HAP-1 (cell line): ENCODE data around the gene ARMC6.
"Not testable (repeated sequence)": the region's sequence is repeated elsewhere in the genome, so short reads cannot be mapped to it uniquely, and the experiment has no call there.

Experiments used
- DNase-seq, 2 experiments: peaks; one replicate each; pipeline ENCODE4 v3.0.0-alpha.2; 2016 to 2020; ENCODE audit warnings: low spot score in 2 of 2
- H3K27me3 ChIP-seq: fragments of 250-450 bp; sonication (Bioruptor Pico); 2 replicates; pipeline ENCODE4 v1.5.1; 2020; ENCODE audit warnings: low read depth, mild to moderate bottlenecking, moderate library complexity
- H3K36me3 ChIP-seq: fragments of 250-450 bp; sonication (Bioruptor Pico); replicated peaks from 2 replicates; pipeline ENCODE4 v1.5.1; 2020; ENCODE audit warnings: mild to moderate bottlenecking
- H3K4me1 ChIP-seq: fragments of 250-450 bp; sonication (Bioruptor Pico); 2 replicates; pipeline ENCODE4 v1.5.1; 2020; ENCODE audit warnings: mild to moderate bottlenecking
- H3K4me3 ChIP-seq: fragments of 250-450 bp; sonication (Bioruptor Pico); 2 replicates; pipeline ENCODE4 v1.5.1; 2020; ENCODE audit warnings: mild to moderate bottlenecking, moderate library complexity
- H3K9me3 ChIP-seq: fragments of 250-450 bp; sonication (Bioruptor Pico); 2 replicates; pipeline ENCODE4 v1.5.1; 2020; ENCODE audit warnings: mild to moderate bottlenecking, moderate library complexity
- in situ Hi-C: fragments of 300-500 bp; cut with MboI; formaldehyde crosslinking; loops from 3 replicates; pipeline ENCODE4 v1.14.3; 2020; ENCODE audit warnings: low sequenced_read_pairs, inconsistent platforms, mixed read lengths

The ARMC6 gene

DNA sequence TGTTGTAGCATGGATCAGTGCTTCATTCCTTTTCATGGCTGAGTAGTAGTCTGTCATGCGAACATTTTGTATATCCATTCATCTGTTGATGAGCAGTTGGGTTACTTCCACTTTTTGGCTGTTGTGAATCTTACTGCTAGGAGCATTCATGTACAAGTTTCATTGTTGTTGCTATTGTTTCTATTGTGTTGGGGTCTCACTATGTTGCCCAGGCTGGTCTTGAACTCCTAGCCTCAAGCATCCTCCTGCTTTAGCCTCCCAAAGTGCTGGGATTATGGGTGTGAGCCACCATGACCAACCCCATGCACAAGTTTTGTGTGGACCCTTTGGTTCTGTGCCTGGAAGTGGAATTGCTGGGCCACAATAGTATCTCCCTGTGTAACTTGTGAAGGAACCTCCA, 46.2 kb downstream of the ARMC6 start:
- Histone ChIP-seq H3K27me3 (no peaks in the 10 kb centered on the region), H3K9me3 (no peaks in the 10 kb centered on the region), H3K4me1 (no peaks in the 10 kb centered on the region), H3K4me3 (no peak overlapping the region), H3K36me3 (no peaks in the 10 kb centered on the region)
- in situ Hi-C loops: no loop called here
- no peak for DNase-seq

DNA sequence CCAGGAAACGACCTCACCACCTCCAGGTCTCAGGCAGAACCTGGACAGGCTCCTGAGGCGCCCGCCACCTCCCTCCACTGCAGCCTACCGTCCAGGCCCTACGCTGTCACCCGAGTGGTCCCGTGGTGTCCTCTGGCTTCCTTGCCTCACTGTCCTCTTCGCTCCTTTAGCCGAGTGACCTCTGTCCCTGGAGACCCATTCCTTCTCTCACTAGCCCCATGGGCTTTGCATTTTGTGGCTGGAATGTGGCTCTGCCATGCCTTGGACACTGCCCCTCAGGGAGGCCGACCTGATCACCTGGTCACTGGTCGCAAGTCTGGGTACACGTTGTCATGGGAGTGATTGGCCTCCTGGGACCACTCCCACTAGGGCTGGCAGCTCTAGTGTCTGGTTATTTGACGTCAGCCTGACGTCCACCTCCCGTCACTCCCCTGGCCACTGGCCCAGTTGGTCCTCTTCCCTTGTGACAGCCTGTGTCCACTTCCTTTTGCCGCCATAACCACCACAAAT, 48.3 kb downstream of the ARMC6 start:
- no peak for DNase-seq
- in situ Hi-C loops: no loop called here
- Histone ChIP-seq H3K4me3 (no peak overlapping the region), H3K9me3 (no peaks in the 10 kb centered on the region), H3K4me1 (no peaks in the 10 kb centered on the region), H3K27me3 (no peaks in the 10 kb centered on the region), H3K36me3 (no peaks in the 10 kb centered on the region)

DNA sequence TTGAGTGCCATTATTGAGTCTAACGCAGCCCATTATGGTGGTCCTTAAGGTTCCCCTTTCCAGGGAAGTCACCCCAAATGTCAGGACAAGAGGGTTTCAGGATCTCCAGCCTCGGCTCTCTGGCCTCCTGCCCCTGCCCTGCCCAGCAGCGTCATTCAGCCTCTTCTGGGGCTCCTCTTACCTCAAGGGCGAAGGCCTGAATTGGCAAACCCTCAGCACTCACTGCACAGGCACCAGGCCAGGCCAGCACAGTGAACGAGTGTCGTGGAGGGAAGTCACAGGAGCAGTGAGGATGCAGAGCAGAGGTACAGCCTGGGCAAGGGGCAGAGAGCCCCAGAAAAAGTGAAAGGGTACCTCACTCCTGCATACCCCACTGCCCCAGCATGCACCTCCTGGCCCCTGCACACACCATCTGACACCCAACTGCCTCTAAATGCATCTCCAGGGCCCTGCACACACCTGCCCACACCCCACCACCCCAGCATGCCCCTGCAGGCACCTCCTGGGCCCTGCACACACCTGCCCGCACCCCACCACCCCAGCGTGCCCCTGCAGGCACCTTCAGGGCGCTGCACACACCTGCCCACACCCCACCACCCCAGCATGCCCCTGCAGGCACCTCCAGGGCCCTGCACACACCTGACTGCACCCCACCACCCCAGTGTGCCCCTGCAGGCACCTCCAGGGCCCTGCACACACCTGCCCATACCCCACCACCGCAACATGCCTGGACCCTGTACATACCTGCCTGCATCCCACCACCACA, 50.2 kb downstream of the ARMC6 start:
- in situ Hi-C loops: no loop called here
- no peak for DNase-seq
- H3K36me3 ChIP-seq: no peaks in the 10 kb centered on the region
- no peak overlapping the region for H3K4me3 ChIP-seq
- H3K9me3 ChIP-seq: no peaks in the 10 kb centered on the region
- H3K4me1 ChIP-seq: no peaks in the 10 kb centered on the region
- no peaks in the 10 kb centered on the region for H3K27me3 ChIP-seq

DNA sequence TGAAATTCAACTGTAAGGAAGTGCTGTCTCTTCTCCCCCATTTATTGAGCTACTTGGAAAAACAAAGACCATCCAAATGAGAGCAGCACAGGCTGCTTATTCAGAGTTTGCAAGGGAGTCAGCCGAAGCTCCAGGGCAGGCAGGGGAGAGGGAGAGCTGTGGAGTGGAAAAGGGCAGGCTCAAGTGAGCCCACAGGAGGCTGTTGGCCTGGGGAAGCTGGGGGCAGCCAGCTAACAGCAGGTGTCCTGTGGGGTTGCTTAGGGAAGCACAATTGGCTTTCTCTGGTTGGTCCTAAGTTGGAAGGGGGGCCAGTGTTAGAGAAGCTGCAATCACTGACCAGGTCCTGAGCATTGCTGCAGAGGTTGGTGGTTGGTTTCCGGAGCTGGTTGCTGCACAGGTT, 54.3 kb downstream of the ARMC6 start:
- no peak for DNase-seq
- Histone ChIP-seq H3K36me3 (no peaks in the 10 kb centered on the region), H3K27me3 (no peaks in the 10 kb centered on the region), H3K4me3 (no peak overlapping the region), H3K4me1 (peaks cover 8% of the 10 kb centered on the region), H3K9me3 (no peaks in the 10 kb centered on the region)
- in situ Hi-C loops: no loop called here

DNA sequence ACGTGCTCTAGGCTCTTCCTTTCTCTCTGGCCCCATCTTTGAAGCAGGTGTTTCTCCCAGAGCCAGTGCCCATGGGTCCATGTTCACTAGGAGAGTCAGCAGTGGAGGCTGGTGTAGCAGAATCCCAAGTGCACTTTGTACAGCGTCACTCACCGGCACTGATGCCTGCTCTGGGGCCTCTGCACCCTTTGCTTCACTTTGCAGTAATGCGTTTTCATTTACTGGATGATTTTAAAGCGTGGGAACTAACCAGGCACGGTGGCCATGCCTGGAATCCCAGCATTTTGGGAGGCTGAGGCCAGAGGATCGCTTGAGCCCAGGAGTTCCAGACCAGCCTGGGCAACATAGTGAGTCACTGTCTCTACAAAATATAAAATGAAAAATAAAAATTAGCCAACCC, 61.1 kb downstream of the ARMC6 start:
- no peaks in the 10 kb centered on the region for H3K9me3 ChIP-seq
- H3K4me3 ChIP-seq: no peak overlapping the region
- H3K4me1 ChIP-seq: peaks cover 8% of the 10 kb centered on the region
- no peaks in the 10 kb centered on the region for H3K27me3 ChIP-seq
- DNase-seq: no peak
- no peaks in the 10 kb centered on the region for H3K36me3 ChIP-seq
- in situ Hi-C loops: no loop called here

DNA sequence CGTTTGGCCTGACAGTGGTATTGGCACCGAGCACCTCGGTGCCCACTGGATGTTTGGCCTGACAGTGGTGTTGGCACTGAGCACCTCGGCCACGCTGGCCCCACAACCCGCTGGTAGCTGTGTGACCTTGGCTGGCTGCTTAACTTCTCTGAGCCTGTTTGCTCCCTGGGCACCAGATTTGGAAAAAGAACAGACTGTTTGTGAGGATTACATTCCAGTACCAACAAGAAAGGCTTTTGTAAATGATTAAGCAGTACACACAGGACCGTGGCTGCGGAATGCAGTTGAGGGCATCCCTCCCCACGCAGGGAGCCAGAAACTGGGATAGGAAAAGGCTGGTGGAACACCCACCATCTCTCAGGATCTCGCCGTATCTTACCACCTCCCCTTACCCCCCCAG, 62.3 kb downstream of the ARMC6 start:
- in situ Hi-C loops: no loop called here
- DNase-seq: no peak
- Histone ChIP-seq H3K27me3 (no peaks in the 10 kb centered on the region), H3K4me1 (no peaks in the 10 kb centered on the region), H3K9me3 (no peaks in the 10 kb centered on the region), H3K4me3 (no peak overlapping the region), H3K36me3 (no peaks in the 10 kb centered on the region)

DNA sequence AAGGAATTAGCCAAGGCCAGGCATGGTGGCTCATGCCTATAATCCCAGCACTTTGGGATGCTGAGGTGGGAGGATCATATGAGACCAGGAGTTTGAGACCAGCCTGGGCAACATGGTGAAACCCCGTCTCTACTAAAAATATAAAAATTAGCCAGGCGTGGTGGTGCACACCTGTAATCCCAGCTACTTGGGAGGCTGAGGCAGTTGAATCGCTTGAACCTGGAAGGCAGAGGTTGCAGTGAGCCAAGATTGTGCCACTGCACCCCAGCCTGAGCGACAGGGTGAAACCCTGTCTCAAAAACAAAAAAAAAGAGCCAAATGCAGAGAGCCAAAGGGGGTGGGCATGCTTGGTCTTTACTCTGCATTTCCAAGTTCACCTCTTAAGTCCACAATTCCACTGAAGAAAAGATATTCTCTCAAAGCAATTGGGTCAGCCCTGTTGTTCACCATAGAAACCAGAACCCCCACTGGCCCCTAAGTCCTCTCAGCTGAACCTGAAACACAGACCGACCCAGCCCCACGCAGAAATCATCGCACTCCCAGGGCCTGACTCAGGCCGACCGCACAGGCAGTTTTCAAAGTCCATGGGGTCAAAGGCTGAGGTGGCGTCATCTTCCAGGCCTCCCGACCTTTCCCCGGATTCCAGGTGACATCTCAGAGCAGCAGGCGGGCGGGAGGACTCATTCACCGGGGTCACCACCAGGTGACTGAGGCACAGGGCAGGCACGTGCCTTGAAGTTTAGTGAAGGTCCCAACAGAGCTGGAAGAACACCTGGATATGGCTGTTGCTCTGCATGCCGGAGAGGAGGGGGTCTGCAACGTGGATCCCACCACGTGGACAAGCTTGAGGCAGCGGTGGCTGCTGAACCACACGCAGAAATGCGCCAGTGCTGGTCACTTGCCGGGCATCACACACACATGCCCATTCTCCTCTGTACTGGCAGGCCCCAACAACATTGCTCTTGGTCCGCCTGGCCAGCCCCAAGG, 63.5 kb downstream of the ARMC6 start:
- H3K27me3 ChIP-seq: no peaks in the 10 kb centered on the region
- H3K36me3 ChIP-seq: no peaks in the 10 kb centered on the region
- H3K4me1 ChIP-seq: no peaks in the 10 kb centered on the region
- no peaks in the 10 kb centered on the region for H3K9me3 ChIP-seq
- no peak overlapping the region for H3K4me3 ChIP-seq
- DNase-seq: no peak
- in situ Hi-C loops: no loop called here

DNA sequence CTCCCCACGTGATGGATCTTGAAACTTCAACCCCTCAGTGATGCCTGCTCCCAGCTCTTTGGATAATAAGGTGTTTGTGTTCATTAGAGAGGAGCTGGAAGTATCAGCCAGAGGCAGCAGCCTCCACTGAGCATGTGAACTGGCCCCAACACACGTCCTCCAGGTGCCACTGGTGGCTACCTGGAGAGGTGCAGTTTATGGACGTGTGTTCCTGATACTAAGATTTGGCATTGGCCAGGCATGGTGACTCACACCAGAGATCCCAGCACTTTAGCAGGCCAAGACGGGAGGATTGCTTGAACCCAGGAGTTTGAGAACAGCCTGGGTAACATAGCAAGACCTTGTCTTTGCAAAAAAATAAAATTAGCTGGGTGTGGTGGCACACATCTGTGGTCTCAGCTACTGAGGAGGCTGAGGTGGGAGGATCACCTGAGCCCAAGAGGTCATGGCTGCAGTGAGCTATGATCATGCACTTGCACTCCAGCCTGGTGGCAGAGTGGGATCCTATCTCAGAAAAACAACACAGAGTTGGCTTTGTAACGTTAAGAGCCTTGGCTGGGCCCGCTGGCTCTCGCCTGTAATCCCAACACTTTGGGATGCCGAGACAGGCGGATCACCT, 64.8 kb downstream of the ARMC6 start:
- Histone ChIP-seq H3K36me3 (no peaks in the 10 kb centered on the region), H3K4me3 (no peak overlapping the region), H3K4me1 (no peaks in the 10 kb centered on the region), H3K9me3 (no peaks in the 10 kb centered on the region), H3K27me3 (no peaks in the 10 kb centered on the region)
- no peak for DNase-seq
- in situ Hi-C loops: no loop called here

DNA sequence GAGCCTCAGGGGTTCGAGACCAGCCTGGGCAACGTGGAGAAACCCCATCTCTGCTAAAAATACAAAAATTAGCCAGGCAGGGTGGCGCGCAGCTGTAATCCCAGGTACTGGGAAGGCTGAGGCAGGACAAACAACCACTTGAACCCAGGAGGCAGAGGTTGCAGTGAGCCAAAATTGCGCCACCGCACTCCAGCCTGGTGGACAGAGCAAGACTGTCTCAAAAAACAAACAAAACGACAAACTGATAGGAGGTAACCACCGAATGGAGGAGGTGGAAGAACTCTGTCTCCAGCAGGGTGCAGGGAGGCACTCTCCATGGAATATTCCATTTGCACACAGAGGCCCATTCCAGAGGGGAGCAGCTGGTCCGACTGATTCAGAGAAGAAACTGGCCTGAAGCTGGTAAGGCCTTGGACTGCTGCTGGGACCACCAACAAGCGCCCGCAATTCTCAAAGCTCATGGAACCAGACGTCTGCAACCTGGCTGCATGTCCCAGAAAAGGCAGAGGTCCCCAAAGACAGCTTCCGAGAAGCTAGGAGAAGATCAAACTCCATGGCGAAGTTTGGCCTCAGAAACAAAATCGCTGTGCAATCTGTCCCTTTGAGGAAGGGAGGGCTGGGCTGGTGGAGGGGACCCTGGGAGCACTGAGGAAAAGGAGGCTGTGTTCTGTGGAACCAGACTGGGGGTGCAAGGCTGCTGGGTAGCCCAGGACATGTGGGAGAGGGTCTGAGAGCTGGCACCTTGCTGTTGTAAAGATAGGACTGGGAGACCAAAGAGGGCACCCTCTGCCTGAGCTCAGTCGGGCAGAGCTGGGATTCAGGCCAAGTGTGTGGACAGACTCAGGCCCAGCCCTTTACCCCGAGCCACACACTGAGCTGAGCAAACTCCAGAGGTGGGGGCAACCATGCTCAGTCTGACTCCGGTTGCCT, 65.6 kb downstream of the ARMC6 start:
- Histone ChIP-seq H3K4me3 (no peak overlapping the region), H3K36me3 (no peaks in the 10 kb centered on the region), H3K9me3 (no peaks in the 10 kb centered on the region), H3K27me3 (no peaks in the 10 kb centered on the region), H3K4me1 (no peaks in the 10 kb centered on the region)
- in situ Hi-C loops: no loop called here
- DNase-seq: no peak

DNA sequence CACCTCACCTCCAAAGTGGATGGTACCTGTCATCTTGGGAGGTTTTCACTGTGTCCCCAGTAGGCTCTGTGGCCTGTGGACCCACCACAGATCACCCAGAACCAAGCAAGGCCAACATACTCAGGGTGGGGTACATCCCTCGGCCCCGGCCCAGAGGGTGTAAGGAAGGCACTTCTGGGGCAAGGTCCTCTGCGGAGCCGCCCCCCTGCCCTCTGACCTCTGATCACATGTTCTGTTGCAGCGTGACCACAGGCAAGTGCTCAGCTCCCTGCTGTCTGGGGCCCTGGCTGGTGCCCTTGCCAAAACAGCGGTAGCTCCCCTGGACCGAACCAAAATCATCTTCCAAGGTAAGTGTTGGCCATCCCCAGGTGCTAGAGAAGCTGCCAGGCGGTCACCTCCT, 68.1 kb downstream of the ARMC6 start:
- Histone ChIP-seq H3K4me3 (no peak overlapping the region), H3K9me3 (no peaks in the 10 kb centered on the region), H3K4me1 (peaks cover 2% of the 10 kb centered on the region; the same call in 1 of the 2 replicates), H3K27me3 (no peaks in the 10 kb centered on the region), H3K36me3 (no peaks in the 10 kb centered on the region)
- in situ Hi-C loops: no loop called here
- no peak for DNase-seq

DNA sequence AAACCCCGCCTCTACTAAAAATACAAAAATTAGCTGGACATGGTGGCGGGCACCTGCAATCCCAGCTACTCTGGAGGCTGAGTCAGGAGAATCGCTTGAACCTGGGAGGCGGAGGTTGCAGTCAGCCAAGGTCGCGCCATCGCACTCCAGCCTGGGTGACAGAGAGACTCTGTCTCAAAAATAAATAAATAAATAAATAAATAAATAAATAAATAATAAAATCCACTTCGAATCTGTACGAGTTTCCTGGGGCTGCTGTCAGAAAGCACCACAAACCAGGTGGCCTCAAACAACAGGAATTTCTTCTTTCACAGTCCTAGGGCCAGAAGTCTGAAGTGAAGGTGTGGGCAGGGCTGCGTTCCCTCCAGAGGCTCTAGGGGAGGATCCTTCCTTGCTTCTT, 69.2 kb downstream of the ARMC6 start:
- H3K27me3 ChIP-seq, H3K4me1 ChIP-seq, DNase-seq, H3K9me3 ChIP-seq, in situ Hi-C loops, H3K4me3 ChIP-seq, H3K36me3 ChIP-seq: not testable (repeated sequence)

DNA sequence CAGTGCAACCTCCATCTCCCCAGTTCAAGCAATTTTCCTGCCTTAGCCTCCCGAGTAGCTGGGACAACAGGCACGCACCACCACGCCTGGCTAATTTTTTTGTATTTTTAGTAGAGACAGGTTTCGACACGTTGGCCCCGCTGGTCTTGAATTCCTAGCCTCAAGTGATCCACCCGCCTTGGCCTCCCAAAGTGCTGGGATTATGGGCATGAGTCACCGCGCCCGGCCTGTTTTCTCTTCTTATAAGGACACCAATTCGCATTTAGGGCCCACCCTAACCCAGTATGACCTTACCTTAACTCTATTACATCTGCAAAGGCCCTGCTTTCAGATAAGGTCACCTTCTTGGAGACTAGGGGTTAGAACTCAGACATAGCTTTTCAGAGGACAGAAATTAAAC, 69.8 kb downstream of the ARMC6 start:
- Histone ChIP-seq H3K36me3 (no peaks in the 10 kb centered on the region), H3K4me1 (peaks cover 2% of the 10 kb centered on the region; the same call in 1 of the 2 replicates), H3K4me3 (no peak overlapping the region), H3K27me3 (no peaks in the 10 kb centered on the region), H3K9me3 (no peaks in the 10 kb centered on the region)
- in situ Hi-C loops: no loop called here
- no peak for DNase-seq
